HG03139 (cell line): Measurements from ENCODE around the gene SLIT1.

ENCODE experiments used
- ATAC-seq: cut with Tn5 transposase; IDR thresholded peaks from one replicate; pipeline ENCODE4 v1.9.1; 2021; ENCODE audit not compliant: unreplicated experiment

Gene SLIT1

GRCh38 chr10:97006364-97006763 is 179.4 kb downstream of the SLIT1 start:
- ATAC-seq: no peak

- no peak for ATAC-seq
These were observed 180.4 kb downstream of the SLIT1 start for GRCh38 chr10:97005349-97005748.

- no peak for ATAC-seq
These were observed 181.2 kb downstream of the SLIT1 start for GRCh38 chr10:97004591-97004990.

GRCh38 chr10:97003804-97004201 is 182.0 kb downstream of the SLIT1 start:
- no peak for ATAC-seq

- no peak for ATAC-seq
These were observed 182.5 kb downstream of the SLIT1 start for GRCh38 chr10:97003151-97003803.

- no peak for ATAC-seq
These were observed 183.1 kb downstream of the SLIT1 start for GRCh38 chr10:97002670-97003069.

GRCh38 chr10:97001183-97001991 is 184.4 kb downstream of the SLIT1 start:
- ATAC-seq: no peak

GRCh38 chr10:97000487-97001182 is 185.1 kb downstream of the SLIT1 start:
- ATAC-seq: no peak

- no peak for ATAC-seq
These were observed 185.8 kb downstream of the SLIT1 start for GRCh38 chr10:96999987-97000386.

- no peak for ATAC-seq
These were observed 186.4 kb downstream of the SLIT1 start for GRCh38 chr10:96999337-96999736.

GRCh38 chr10:96998329-96998888 is 187.3 kb downstream of the SLIT1 start:
- ATAC-seq: no peak

GRCh38 chr10:96996275-96996965 is 189.3 kb downstream of the SLIT1 start:
- no peak for ATAC-seq

GRCh38 chr10:96995851-96996250 is 189.9 kb downstream of the SLIT1 start:
- no peak for ATAC-seq

GRCh38 chr10:96992721-96993120 is 193.0 kb downstream of the SLIT1 start:
- ATAC-seq: peak; percentile 60

- no peak for ATAC-seq
These were observed 194.4 kb downstream of the SLIT1 start for GRCh38 chr10:96991313-96991841.

GRCh38 chr10:96988426-96988825 is 197.3 kb downstream of the SLIT1 start:
- no peak for ATAC-seq

- no peak for ATAC-seq
These were observed 197.9 kb downstream of the SLIT1 start for GRCh38 chr10:96987842-96988175.

- no peak for ATAC-seq
These were observed 198.5 kb downstream of the SLIT1 start for GRCh38 chr10:96987141-96987841.

GRCh38 chr10:96986200-96986856 is 199.4 kb downstream of the SLIT1 start:
- no peak for ATAC-seq
